Fibroblast of lung (primary cell): ENCODE results near the gene PIP4K2B.

Experiments
- EZH2 ChIP-seq: IDR thresholded peaks from 2 replicates; pipeline ENCODE4 v1.5.1; 2012; ENCODE audit warnings: low read length, control low read depth, mild to moderate bottlenecking; ENCODE audit errors: missing control alignments
- TF ChIP-seq, protein P1 (sequence below), 2 donors: IDR thresholded peaks in 1 of 2; conservative IDR thresholded peaks in 1 of 2; 1 replicate in 1 of 2; 2 replicates in 1 of 2; pipeline ENCODE4 v1.5.1; 2011 to 2012; ENCODE audit warnings: low read length in 2 of 2, control low read depth in 1 of 2, inconsistent platforms in 1 of 2, low read depth in 1 of 2, mild to moderate bottlenecking in 1 of 2

DNA sequence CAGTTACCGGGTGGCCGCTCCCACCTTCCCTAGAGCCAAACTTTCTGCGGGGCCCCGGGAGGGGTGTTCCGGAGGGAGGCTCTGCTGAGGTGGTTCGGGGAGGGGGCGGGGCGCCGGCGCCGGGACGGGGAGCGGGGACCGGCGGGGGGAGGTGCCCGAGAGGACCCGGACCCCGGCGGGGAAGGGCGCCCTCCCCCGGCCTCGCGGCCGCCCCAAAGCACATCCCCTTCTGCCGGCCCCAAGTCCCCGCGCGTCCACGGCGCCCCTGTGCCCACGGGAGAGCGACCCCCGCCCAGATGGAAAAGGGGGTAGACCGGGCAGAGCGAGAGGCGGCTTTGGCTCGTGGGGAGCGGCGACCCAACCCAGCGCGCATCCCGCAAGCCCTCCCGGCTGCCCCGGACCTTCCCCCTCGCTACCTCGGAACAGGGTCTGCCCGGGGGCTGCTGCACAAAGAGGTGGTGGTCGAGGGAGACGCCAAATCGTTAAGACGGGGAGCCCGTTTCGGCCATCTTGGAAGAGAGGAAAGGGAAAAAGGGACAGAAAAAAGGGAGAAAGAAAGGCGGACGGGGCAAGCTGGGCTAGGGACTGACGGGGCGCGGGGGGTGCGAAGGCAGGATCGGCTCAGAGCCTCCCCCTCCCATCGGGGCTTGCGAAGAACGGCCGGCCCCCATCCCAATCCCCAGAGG lies 51.8 kb downstream of the PIP4K2B start:
- TF ChIP-seq, protein P1, sequence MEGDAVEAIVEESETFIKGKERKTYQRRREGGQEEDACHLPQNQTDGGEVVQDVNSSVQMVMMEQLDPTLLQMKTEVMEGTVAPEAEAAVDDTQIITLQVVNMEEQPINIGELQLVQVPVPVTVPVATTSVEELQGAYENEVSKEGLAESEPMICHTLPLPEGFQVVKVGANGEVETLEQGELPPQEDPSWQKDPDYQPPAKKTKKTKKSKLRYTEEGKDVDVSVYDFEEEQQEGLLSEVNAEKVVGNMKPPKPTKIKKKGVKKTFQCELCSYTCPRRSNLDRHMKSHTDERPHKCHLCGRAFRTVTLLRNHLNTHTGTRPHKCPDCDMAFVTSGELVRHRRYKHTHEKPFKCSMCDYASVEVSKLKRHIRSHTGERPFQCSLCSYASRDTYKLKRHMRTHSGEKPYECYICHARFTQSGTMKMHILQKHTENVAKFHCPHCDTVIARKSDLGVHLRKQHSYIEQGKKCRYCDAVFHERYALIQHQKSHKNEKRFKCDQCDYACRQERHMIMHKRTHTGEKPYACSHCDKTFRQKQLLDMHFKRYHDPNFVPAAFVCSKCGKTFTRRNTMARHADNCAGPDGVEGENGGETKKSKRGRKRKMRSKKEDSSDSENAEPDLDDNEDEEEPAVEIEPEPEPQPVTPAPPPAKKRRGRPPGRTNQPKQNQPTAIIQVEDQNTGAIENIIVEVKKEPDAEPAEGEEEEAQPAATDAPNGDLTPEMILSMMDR (conservative IDR thresholded peaks at IDR 0.05 in 1 of 2, IDR thresholded peaks at IDR 0.05 in 1 of 2; ENCODE audit: low read depth in 1 of 2, low read length in 2 of 2) = no peak
- TF ChIP-seq EZH2 = no peak
